NCI-H2227 treated with DMSO at 0.1 percent for 48 hours (cell line): ENCODE results near the gene TIMM21.
A peak's percentile ranks its signal among the peaks of the same experiment; 100 is the strongest.

ENCODE experiments used
- DNase-seq: peaks from one replicate; lab custom pipeline; 2025; lab: John Stamatoyannopoulos, UW

TIMM21 gene

GRCh38 chr18:74147779-74148542 lies at the start of gene TIMM21, which contains the start of gene FBXO15:
TIMM21 (plus strand) TSS chr18:74148523; CDS start chr18:74148809, 286 bp downstream.
FBXO15 (minus strand) TSS chr18:74147834; CDS start chr18:74147785, 49 bp downstream.
- DNase-seq = peak; percentile 96

GRCh38 chr18:74108460-74108859 lies 39.9 kb upstream of the TIMM21 start:
- no peak for DNase-seq

- no peak for DNase-seq
Observed at GRCh38 chr18:74110149-74110548, 38.2 kb upstream of the TIMM21 start.

- DNase-seq = no peak
Observed at GRCh38 chr18:74110976-74111375, 37.3 kb upstream of the TIMM21 start.

- no peak for DNase-seq
Observed at GRCh38 chr18:74113711-74114110, 34.6 kb upstream of the TIMM21 start.

GRCh38 chr18:74114116-74114515 lies 34.2 kb upstream of the TIMM21 start:
- DNase-seq = no peak

- no peak for DNase-seq
Observed at GRCh38 chr18:74115046-74115445, 33.3 kb upstream of the TIMM21 start.

- DNase-seq = no peak
Observed at GRCh38 chr18:74116633-74117554, 31.4 kb upstream of the TIMM21 start.

- no peak for DNase-seq
Observed at GRCh38 chr18:74123200-74123599, 25.1 kb upstream of the TIMM21 start.

- DNase-seq = no peak
Observed at GRCh38 chr18:74124642-74125041, 23.7 kb upstream of the TIMM21 start.

GRCh38 chr18:74126684-74127655 lies 21.4 kb upstream of the TIMM21 start:
- no peak for DNase-seq

- no peak for DNase-seq
Observed at GRCh38 chr18:74128159-74128558, 20.2 kb upstream of the TIMM21 start.

GRCh38 chr18:74131124-74131523 lies 17.2 kb upstream of the TIMM21 start:
- DNase-seq = no peak

GRCh38 chr18:74132201-74132600 lies 16.1 kb upstream of the TIMM21 start:
- DNase-seq = no peak

- no peak for DNase-seq
Observed at GRCh38 chr18:74137920-74138538, 10.3 kb upstream of the TIMM21 start.

- no peak for DNase-seq
Observed at GRCh38 chr18:74139411-74139810, 8.9 kb upstream of the TIMM21 start.

- DNase-seq = no peak
Observed at GRCh38 chr18:74139888-74140287, 8.4 kb upstream of the TIMM21 start.

- no peak for DNase-seq
Observed at GRCh38 chr18:74140582-74140981, 7.7 kb upstream of the TIMM21 start.

- no peak for DNase-seq
Observed at GRCh38 chr18:74141667-74142066, 6.7 kb upstream of the TIMM21 start.

GRCh38 chr18:74142252-74142651 lies 6.1 kb upstream of the TIMM21 start:
- DNase-seq = no peak

- no peak for DNase-seq
Observed at GRCh38 chr18:74146756-74147155, 1.6 kb upstream of the TIMM21 start.

GRCh38 chr18:74147491-74147778 lies 888 bp upstream of the TIMM21 start:
- no peak for DNase-seq
